HG03060 (cell line): ENCODE results near the gene PSRC1.
A peak's percentile ranks its signal among the peaks of the same experiment; 100 is the strongest.
"Not testable (repeated sequence)": the region's sequence is repeated elsewhere in the genome, so short reads cannot be mapped to it uniquely, and the experiment has no call there.

Experiments used
- ATAC-seq: cut with Tn5 transposase; IDR thresholded peaks from one replicate; pipeline ENCODE4 v1.9.1; 2021; ENCODE audit warnings: low read depth, moderate number of reproducible peaks; ENCODE audit not compliant: unreplicated experiment

The PSRC1 gene

GRCh38 chr1:109282952-109283747 lies at the start of gene PSRC1:
PSRC1 (minus strand) TSS chr1:109283145.
- peak; percentile 57 for ATAC-seq

- ATAC-seq, result no peak
Measured at GRCh38 chr1:109331113-109331512, 48.2 kb upstream of the PSRC1 start.

- no peak for ATAC-seq
Measured at GRCh38 chr1:109327285-109327684, 44.3 kb upstream of the PSRC1 start.

- no peak for ATAC-seq
Measured at GRCh38 chr1:109322974-109323373, 40.0 kb upstream of the PSRC1 start.

GRCh38 chr1:109319114-109319513 lies 36.2 kb upstream of the PSRC1 start:
- no peak for ATAC-seq

- no peak for ATAC-seq
Measured at GRCh38 chr1:109316506-109316905, 33.6 kb upstream of the PSRC1 start.

GRCh38 chr1:109315288-109315687 lies 32.3 kb upstream of the PSRC1 start:
- no peak for ATAC-seq

GRCh38 chr1:109314795-109315194 lies 31.9 kb upstream of the PSRC1 start:
- no peak for ATAC-seq

- ATAC-seq, result no peak
Measured at GRCh38 chr1:109312978-109313775, 30.2 kb upstream of the PSRC1 start.

- ATAC-seq, result no peak
Measured at GRCh38 chr1:109312246-109312645, 29.3 kb upstream of the PSRC1 start.

GRCh38 chr1:109309347-109309746 lies 26.4 kb upstream of the PSRC1 start:
- no peak for ATAC-seq

GRCh38 chr1:109307274-109308021 lies 24.5 kb upstream of the PSRC1 start:
- no peak for ATAC-seq

- ATAC-seq, result no peak
Measured at GRCh38 chr1:109306832-109307273, 23.9 kb upstream of the PSRC1 start, which contains the start of gene MYBPHL. MYBPHL (minus strand) TSS chr1:109307011; CDS start chr1:109306991, 20 bp downstream.

- not testable (repeated sequence) for ATAC-seq
Measured at GRCh38 chr1:109305991-109306390, 23.0 kb upstream of the PSRC1 start.

- ATAC-seq, result no peak
Measured at GRCh38 chr1:109304226-109304920, 21.4 kb upstream of the PSRC1 start.

- no peak for ATAC-seq
Measured at GRCh38 chr1:109301874-109302273, 18.9 kb upstream of the PSRC1 start.

GRCh38 chr1:109300650-109301151 lies 17.8 kb upstream of the PSRC1 start:
- ATAC-seq, result no peak

- ATAC-seq, result no peak
Measured at GRCh38 chr1:109299558-109300343, 16.8 kb upstream of the PSRC1 start.
